ENCODE data around the gene GAS7. TPM values are rescaled to one million over a fixed set of nuclear protein-coding genes. Genes with fewer than 3 reads are reported as not detected.

GAS7 gene
- total RNA-seq, 1 experiment from 2014 or later, result 6.0 TPM

GRCh38 chr17:10117581-10118001 lies 80.8 kb downstream of the GAS7 start:
- Histone ChIP-seq H4K8ac (replicated peaks; ENCODE audit: insufficient read length, low read depth, low read length) (no peak overlapping the region), H4K20me1 (ENCODE audit: control insufficient read depth, insufficient read depth, insufficient read length) (no peaks in the 10 kb centered on the region), H3K9ac (ENCODE audit: extremely low read depth, insufficient read length, low read length) (no peak overlapping the region), H2BK20ac (ENCODE audit: low read depth, low read length, poor library complexity, severe bottlenecking) (no peak overlapping the region), H3K14ac (ENCODE audit: insufficient read depth, low read length) (no peak overlapping the region), H4K5ac (ENCODE audit: insufficient read length, low read depth, low read length) (no peak overlapping the region), H3K79me2 (ENCODE audit: insufficient read depth, low read length) (no peaks in the 10 kb centered on the region), H3K27ac (ENCODE audit: insufficient read length, low read depth, low read length) (no peak overlapping the region), H3K9me3 (ENCODE audit: control insufficient read depth, low read depth, low read length) (no peaks in the 10 kb centered on the region), H3K23me2 (ENCODE audit: insufficient read length, low read depth, low read length, poor library complexity, severe bottlenecking) (no peaks in the 10 kb centered on the region), H2AFZ (ENCODE audit: low read length) (no peak overlapping the region), H3K4me2 (ENCODE audit: insufficient read depth, insufficient read length, low read length) (no peak overlapping the region), H2AK5ac (ENCODE audit: insufficient read length, low read length) (no peak overlapping the region), H3K56ac (ENCODE audit: insufficient read length, low read depth, low read length) (no peak overlapping the region), H3K4me1 (ENCODE audit: insufficient read depth, low read length) (peaks cover 10% of the 10 kb centered on the region; the same call in 1 of the 2 replicates), H2BK120ac (ENCODE audit: low read depth, low read length, poor library complexity, severe bottlenecking) (no peak overlapping the region), H3T11ph (ENCODE audit: low read length) (no peak overlapping the region), H2BK15ac (ENCODE audit: low read depth, low read length) (no peak overlapping the region), H4K91ac (ENCODE audit: insufficient read length, low read depth, low read length) (no peak overlapping the region), H3K18ac (ENCODE audit: insufficient read length, low read depth, low read length) (no peak overlapping the region), H3K23ac (ENCODE audit: insufficient read length, low read depth, low read length) (no peak overlapping the region), H2BK12ac (ENCODE audit: insufficient read length, low read depth, low read length) (no peak overlapping the region), H3K79me1 (ENCODE audit: insufficient read depth, low read depth, low read length, poor library complexity, severe bottlenecking) (no peaks in the 10 kb centered on the region), H2BK5ac (ENCODE audit: insufficient read length, low read length) (no peak overlapping the region), H3K4ac (ENCODE audit: low read depth, low read length) (no peak overlapping the region), H3K27me3 (ENCODE audit: insufficient read depth, low read length) (no peaks in the 10 kb centered on the region)
- no CpG with 5 or more reads among the region's 7 CpGs for WGBS (ENCODE audit: extremely low coverage, insufficient read length, low lambda C conversion rate)
- H3K27me3 Mint-ChIP-seq (ENCODE audit: low read depth), result no peaks in the 10 kb centered on the region; the same call in none of the 2 replicates
- TF ChIP-seq CTCF (conservative IDR thresholded peaks at IDR 0.05), result no peak
- H3K4me3 Mint-ChIP-seq, result no peak overlapping the region
- no peaks in the 10 kb centered on the region for H3K36me3 Mint-ChIP-seq (ENCODE audit: insufficient read depth in 1 of 3, low read depth in 3 of 3)
- 0 out of 5 replicates have a peak, but pooled peaks cover 0 to 3% of the 10 kb centered on the region in 2 experiments for H3K9me3 Mint-ChIP-seq
- DNase-seq, result no peak
- H3K27ac Mint-ChIP-seq, result peak overlapping the region in 2 of 3 experiments; percentile 64 to 96; a peak in 3 of 7 replicates
- H3K4me1 Mint-ChIP-seq, result peaks cover 49 to 50% of the 10 kb centered on the region in 2 experiments
